CD14-positive monocyte (primary cell): ENCODE data around the gene XYLB. TPM values are rescaled to one million over a fixed set of nuclear protein-coding genes. Genes with fewer than 3 reads are reported as not detected.
A peak's percentile ranks its signal among the peaks of the same experiment; 100 is the strongest.
"Not testable (repeated sequence)": the region's sequence is repeated elsewhere in the genome, so short reads cannot be mapped to it uniquely, and the experiment has no call there.

Experiments used
- DNase-seq, 3 donors: peaks; one replicate each; pipeline ENCODE4 v3.0.0-alpha.2; 2011 to 2022
- H2AFZ ChIP-seq: 2 replicates; pipeline ENCODE4 v1.6.0; 2012; ENCODE audit warnings: mild to moderate bottlenecking, low read depth, low read length, inconsistent platforms; ENCODE audit not compliant: insufficient read depth, poor library complexity, severe bottlenecking
- H3K27ac ChIP-seq, 2 donors: 1 replicate in 1 of 2; 2 replicates in 1 of 2; pipeline ENCODE4 v1.5.1; 2012 to 2013; ENCODE audit warnings: low read length in 2 of 2, control low read depth in 1 of 2, inconsistent platforms in 1 of 2, low read depth in 1 of 2, mild to moderate bottlenecking in 1 of 2
- H3K27me3 ChIP-seq, 2 donors: one replicate each; pipeline versions ENCODE4 v1.6.0 to v1.6.1; 2011 to 2013; ENCODE audit warnings: low read length in 2 of 2; ENCODE audit not compliant: control insufficient read depth in 2 of 2, insufficient read depth in 2 of 2
- H3K36me3 ChIP-seq, 2 donors: replicated peaks in 1 of 2; 1 replicate in 1 of 2; 2 replicates in 1 of 2; pipeline versions ENCODE4 v1.5.1 to v1.6.1; 2012 to 2013; ENCODE audit warnings: low read length in 2 of 2, control low read depth in 1 of 2, inconsistent platforms in 1 of 2, mild to moderate bottlenecking in 1 of 2; ENCODE audit not compliant: insufficient read depth in 2 of 2, control insufficient read depth in 1 of 2
- H3K4me1 ChIP-seq, 2 donors: 1 replicate in 1 of 2; 2 replicates in 1 of 2; pipeline versions ENCODE4 v1.5.1 to v1.6.1; 2012 to 2013; ENCODE audit warnings: low read length in 2 of 2, control low read depth in 1 of 2, inconsistent platforms in 1 of 2, mild to moderate bottlenecking in 1 of 2, moderate library complexity in 1 of 2; ENCODE audit not compliant: insufficient read depth in 2 of 2, control insufficient read depth in 1 of 2
- H3K4me2 ChIP-seq: replicated peaks from 2 replicates; pipeline ENCODE3; 2012; ENCODE audit warnings: low read length, moderate library complexity, mild to moderate bottlenecking; ENCODE audit not compliant: poor library complexity, severe bottlenecking; ENCODE audit errors: extremely low read depth
- H3K4me3 ChIP-seq, 3 experiments: fragments of 200-600 bp in 1 of 3; sonication (generic) in 1 of 3; replicated peaks in 1 of 3; 1 replicate in 2 of 3; 2 replicates in 1 of 3; pipeline ENCODE4 v1.5.1; 2011 to 2013; ENCODE audit warnings: low read length in 3 of 3, mild to moderate bottlenecking in 3 of 3, control low read depth in 2 of 3, low read depth in 2 of 3, inconsistent platforms in 1 of 3, moderate library complexity in 1 of 3
- H3K79me2 ChIP-seq: 2 replicates; pipeline ENCODE4 v1.6.0; 2012; ENCODE audit warnings: mild to moderate bottlenecking, control low read depth, inconsistent platforms, low read length, moderate library complexity; ENCODE audit not compliant: insufficient read depth
- H3K9ac ChIP-seq: 2 replicates; pipeline ENCODE4 v1.6.0; 2017; ENCODE audit warnings: low read length, mild to moderate bottlenecking; ENCODE audit not compliant: insufficient read depth, poor library complexity, severe bottlenecking
- H3K9me3 ChIP-seq, 2 donors: replicated peaks in 1 of 2; 1 replicate in 1 of 2; 2 replicates in 1 of 2; pipeline versions ENCODE4 v1.5.1 to v1.6.1; 2012 to 2013; ENCODE audit warnings: low read length in 2 of 2, control low read depth in 1 of 2; ENCODE audit not compliant: control insufficient read depth in 1 of 2, insufficient read depth in 1 of 2
- H4K20me1 ChIP-seq: 2 replicates; pipeline ENCODE4 v1.6.0; 2012; ENCODE audit warnings: mild to moderate bottlenecking, low read length, control low read depth, moderate library complexity; ENCODE audit not compliant: insufficient read depth
- H3K27ac Mint-ChIP-seq, 7 donors: one replicate each; pipeline ENCODE4 v1.8.0; 2020; ENCODE audit warnings: mild to moderate bottlenecking in 7 of 7, mixed read lengths in 7 of 7, moderate library complexity in 6 of 7, inconsistent platforms in 2 of 7
- H3K27me3 Mint-ChIP-seq, 3 donors: one replicate each; pipeline ENCODE4 v1.8.0; 2021 to 2022; ENCODE audit warnings: low read depth in 3 of 3, mild to moderate bottlenecking in 3 of 3, mixed read lengths in 3 of 3, moderate library complexity in 3 of 3, inconsistent platforms in 1 of 3
- H3K36me3 Mint-ChIP-seq, 2 donors: one replicate each; pipeline ENCODE4 v1.8.0; 2020; ENCODE audit warnings: mixed read lengths in 2 of 2, inconsistent platforms in 1 of 2, mild to moderate bottlenecking in 1 of 2
- H3K4me1 Mint-ChIP-seq: one replicate; pipeline ENCODE4 v1.8.0; 2020; ENCODE audit warnings: mild to moderate bottlenecking, mixed read lengths
- H3K4me3 Mint-ChIP-seq, 2 donors: one replicate each; pipeline ENCODE4 v1.8.0; 2020; ENCODE audit warnings: mild to moderate bottlenecking in 2 of 2, mixed read lengths in 2 of 2, moderate library complexity in 1 of 2
- H3K9me3 Mint-ChIP-seq, 7 donors: one replicate each; pipeline ENCODE4 v1.8.0; 2020 to 2022; ENCODE audit warnings: mixed read lengths in 7 of 7, mild to moderate bottlenecking in 6 of 7, moderate library complexity in 6 of 7, inconsistent platforms in 2 of 7
- WGBS: methylation state at CpG from one replicate; pipeline ENCODE4 v1.1.5; 2013; ENCODE audit warnings: missing lambda C conversion rate; ENCODE audit not compliant: insufficient coverage; 5-methylcytosine and 5-hydroxymethylcytosine counted together
- intact Hi-C, 2 donors: fragments of 100-400 bp; cut with micrococcal nuclease; formaldehyde crosslinking; loops; one replicate each; pipeline versions ENCODE4 v1.15.0 to v1.15.1; 2023
- polyA plus RNA-seq, 3 donors: library from polyadenylated mRNA; depleted of rRNA in 1 of 3; unstranded in 2 of 3; stranded (reverse) in 1 of 3; fragments of 300-500 nt in 2 of 3; fragments of >200 nt in 1 of 3; fragmentation: Illumina TruSeq in 2 of 3; gene quantifications; 1 replicate in 2 of 3; 2 replicates in 1 of 3; pipeline ENCODE4 v1.2.3, GENCODE V29; 2012 to 2021
- TF ChIP-seq, protein P1 (sequence below): fragments of 200-600 bp; IDR thresholded peaks from one replicate; pipeline ENCODE4 v1.8.0; 2022; ENCODE audit warnings: antibody characterized with exemption, mild to moderate bottlenecking

Gene XYLB
- polyA plus RNA-seq, 3 donors = 0.60 to 1.00 (median 0.74) TPM

DNA sequence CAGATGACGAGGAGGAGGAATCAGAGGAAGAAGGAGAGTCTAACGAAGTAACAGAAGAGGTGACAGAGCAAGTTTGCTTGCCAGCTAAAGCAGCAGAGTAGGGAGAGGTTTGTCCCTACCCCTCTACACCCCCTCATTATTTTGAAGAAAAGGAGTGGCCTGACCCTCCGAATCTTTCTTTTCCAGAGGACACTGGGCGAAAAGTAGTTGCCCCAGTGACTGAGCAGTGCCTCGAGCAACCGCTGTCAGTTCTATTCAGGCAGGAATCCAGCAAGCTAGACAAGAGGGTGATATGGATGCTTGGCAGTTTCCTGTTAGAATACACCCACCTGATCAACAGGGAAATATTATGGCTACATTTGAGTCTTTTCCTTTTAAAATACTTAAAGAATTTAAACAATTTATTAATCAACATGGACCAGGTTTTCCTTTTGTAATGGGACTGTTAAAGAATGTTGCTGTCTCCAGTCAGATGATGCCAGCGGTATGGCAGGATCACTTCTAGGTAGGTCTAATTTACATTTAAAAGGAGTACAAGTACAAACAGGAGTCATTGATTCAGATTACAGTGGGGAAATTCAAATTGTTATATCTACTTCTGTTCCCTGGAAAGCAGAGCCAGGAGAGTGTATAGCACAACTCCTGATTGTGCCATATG is 75.2 kb downstream of the XYLB start:
- Histone ChIP-seq H3K4me1 (no peaks in the 10 kb centered on the region), H4K20me1 (no peaks in the 10 kb centered on the region), H3K9me3 (no peaks in the 10 kb centered on the region), H3K27ac (no peak overlapping the region), H3K4me2 (no peak overlapping the region), H3K79me2 (no peaks in the 10 kb centered on the region), H3K4me3 (no peak overlapping the region), H2AFZ (no peak overlapping the region), H3K36me3 (no peaks in the 10 kb centered on the region), H3K27me3 (no peaks in the 10 kb centered on the region), H3K9ac (no peak overlapping the region)
- TF ChIP-seq, protein P1, sequence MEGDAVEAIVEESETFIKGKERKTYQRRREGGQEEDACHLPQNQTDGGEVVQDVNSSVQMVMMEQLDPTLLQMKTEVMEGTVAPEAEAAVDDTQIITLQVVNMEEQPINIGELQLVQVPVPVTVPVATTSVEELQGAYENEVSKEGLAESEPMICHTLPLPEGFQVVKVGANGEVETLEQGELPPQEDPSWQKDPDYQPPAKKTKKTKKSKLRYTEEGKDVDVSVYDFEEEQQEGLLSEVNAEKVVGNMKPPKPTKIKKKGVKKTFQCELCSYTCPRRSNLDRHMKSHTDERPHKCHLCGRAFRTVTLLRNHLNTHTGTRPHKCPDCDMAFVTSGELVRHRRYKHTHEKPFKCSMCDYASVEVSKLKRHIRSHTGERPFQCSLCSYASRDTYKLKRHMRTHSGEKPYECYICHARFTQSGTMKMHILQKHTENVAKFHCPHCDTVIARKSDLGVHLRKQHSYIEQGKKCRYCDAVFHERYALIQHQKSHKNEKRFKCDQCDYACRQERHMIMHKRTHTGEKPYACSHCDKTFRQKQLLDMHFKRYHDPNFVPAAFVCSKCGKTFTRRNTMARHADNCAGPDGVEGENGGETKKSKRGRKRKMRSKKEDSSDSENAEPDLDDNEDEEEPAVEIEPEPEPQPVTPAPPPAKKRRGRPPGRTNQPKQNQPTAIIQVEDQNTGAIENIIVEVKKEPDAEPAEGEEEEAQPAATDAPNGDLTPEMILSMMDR = no peak
- DNase-seq = no peak
- no peaks in the 10 kb centered on the region for H3K36me3 Mint-ChIP-seq
- no CpG with 5 or more reads among the region's 7 CpGs for WGBS
- no peaks in the 10 kb centered on the region for H3K4me1 Mint-ChIP-seq
- H3K9me3 Mint-ChIP-seq = no peaks in the 10 kb centered on the region
- intact Hi-C loops = no loop called here
- H3K27me3 Mint-ChIP-seq = peaks cover 0 to 5% (median 2%) of the 10 kb centered on the region in 3 donors
- no peak overlapping the region for H3K4me3 Mint-ChIP-seq
- no peak overlapping the region for H3K27ac Mint-ChIP-seq

DNA sequence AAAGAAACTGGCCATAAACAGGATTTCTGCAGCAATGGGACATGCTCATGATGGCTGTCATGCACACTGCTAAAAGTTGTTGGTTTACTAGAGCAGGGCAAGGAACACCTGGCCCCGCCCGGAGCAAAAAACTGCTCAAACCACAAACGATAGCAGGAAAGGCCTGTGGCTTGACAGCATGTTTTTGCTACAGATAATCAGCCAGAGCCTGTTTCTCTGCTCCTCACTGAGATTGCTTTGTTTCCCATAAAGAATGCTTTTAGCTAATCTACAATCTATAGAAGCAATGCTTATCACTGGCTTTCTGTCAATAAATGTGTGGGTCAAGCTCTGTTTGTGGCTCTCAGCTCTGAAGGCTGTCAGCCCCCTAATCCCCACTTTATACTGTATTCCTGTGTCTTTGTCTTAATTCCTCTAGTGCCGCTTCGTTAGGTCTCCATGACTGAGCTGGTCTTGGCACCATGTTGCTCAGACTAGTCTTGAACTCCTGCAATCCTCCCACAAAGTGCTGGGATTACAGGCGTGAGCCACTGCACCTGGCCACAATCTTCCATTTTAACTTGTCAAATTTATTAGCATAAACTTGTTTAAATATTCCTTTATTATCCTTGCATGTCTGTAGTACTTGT is 80.3 kb downstream of the XYLB start:
- Mint-ChIP-seq H3K27me3 (peaks cover 0 to 10% (median 2%) of the 10 kb centered on the region in 3 donors), H3K4me3 (peak overlapping the region in 1 of 2 donors; percentile 52), H3K9me3 (peaks cover 6 to 22% (median 20%) of the 10 kb centered on the region in 7 donors)
- H4K20me1 ChIP-seq, H3K9ac ChIP-seq, H3K36me3 ChIP-seq, H3K4me2 ChIP-seq, H3K4me3 ChIP-seq, H3K27ac ChIP-seq, intact Hi-C loops, H3K9me3 ChIP-seq, H3K79me2 ChIP-seq, H3K27me3 ChIP-seq, H3K36me3 Mint-ChIP-seq, H3K4me1 Mint-ChIP-seq, H3K27ac Mint-ChIP-seq, DNase-seq, H2AFZ ChIP-seq, H3K4me1 ChIP-seq: not testable (repeated sequence)
- 40% methylated on average over 5 of the region's 6 CpGs for WGBS

GRCh38 chr3:38432871-38433658 is 86.5 kb downstream of the XYLB start:
- H4K20me1 ChIP-seq, H2AFZ ChIP-seq, DNase-seq, H3K36me3 Mint-ChIP-seq, H3K4me3 Mint-ChIP-seq, H3K27ac Mint-ChIP-seq, H3K27ac ChIP-seq, H3K4me1 ChIP-seq, H3K79me2 ChIP-seq, H3K27me3 ChIP-seq, H3K36me3 ChIP-seq, H3K4me2 ChIP-seq, intact Hi-C loops, H3K4me1 Mint-ChIP-seq, H3K9ac ChIP-seq: not testable (repeated sequence)
- Mint-ChIP-seq H3K9me3 (peaks cover 34 to 70% (median 66%) of the 10 kb centered on the region in 7 donors), H3K27me3 (peaks cover 3 to 13% (median 4%) of the 10 kb centered on the region in 3 donors)
- Histone ChIP-seq H3K4me3 (peak overlapping the region in 1 of 3 experiments; percentile 20), H3K9me3 (peaks cover 35 to 39% of the 10 kb centered on the region in 2 donors)
- WGBS = 90% methylated on average over 5 of the region's 5 CpGs
